ENCODE measurements around the gene PDK3.

PDK3 gene

DNA sequence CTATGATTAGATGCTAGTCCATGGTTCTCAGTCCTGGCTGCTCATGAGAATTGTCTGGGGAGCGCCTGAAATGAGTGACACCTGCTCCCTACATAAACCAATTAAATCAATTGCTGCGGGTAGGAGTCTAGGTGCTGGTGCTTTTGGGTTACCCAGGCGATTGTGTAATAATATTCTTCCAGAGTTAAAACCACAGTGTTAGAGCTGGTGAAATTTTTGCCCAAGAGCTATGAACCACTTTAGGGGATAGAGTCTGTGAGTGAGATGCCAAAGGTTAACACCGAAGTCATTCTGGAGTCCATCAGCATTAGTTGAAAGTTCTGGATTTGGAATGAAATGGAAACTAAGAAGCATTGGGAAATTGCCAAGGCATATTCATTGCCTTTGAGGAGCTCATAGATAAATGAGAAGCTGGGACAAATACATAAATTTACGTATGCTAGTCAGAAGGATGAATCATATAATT lies 15.3 kb downstream of the PDK3 start:
- DNase-seq (ENCODE audit: low read depth in 2 of 3, low spot score in 2 of 3): no peak

DNA sequence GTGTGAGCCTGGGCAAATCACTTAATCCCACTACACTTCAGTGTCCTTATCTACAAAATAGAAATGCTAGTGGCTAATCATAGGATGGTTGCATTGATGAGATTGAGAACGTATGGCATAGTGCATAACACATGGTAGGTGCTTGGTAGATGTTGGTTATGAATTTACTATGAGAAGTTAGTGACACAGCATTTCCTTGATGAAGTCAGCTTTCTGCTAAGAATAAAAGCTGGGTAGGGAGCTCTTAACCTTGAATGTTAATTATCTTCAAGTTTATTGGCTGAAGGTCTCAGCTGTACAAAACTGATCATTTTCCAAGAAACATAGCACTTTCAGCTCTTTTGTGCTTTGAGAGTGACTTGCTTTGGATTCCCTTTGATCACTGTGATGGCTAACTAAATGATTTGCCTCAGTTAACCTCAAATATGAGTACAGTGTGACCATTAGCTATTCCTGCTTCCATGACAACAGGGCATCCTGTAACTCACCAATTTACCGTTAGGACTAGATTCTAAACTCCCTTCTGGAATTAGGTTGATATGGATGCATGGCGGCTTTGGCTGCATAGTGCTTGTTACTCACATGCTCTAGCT lies 17.8 kb downstream of the PDK3 start:
- no peak for DNase-seq (ENCODE audit: low read depth in 2 of 3, low spot score in 2 of 3)

DNA sequence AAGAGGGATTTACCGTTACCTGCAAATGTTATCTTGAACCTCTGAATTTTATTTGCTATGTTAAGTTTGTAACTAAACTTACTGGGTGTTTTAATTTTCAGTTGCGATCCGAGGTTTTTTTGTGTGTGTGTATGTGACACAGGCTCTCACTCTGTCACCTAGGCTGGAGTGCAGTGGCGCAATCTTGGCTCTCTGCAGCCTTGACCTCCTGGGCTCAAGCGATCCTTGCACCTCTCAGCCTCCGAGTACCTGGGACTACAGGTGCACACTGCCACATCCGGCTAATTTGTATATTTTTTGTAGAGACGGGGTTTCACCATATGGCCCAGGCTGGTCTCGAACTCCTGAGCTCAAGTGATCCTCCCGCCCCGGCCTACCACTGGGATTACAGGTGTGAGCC lies 18.5 kb downstream of the PDK3 start:
- no peak for DNase-seq (ENCODE audit: low read depth in 2 of 3, low spot score in 2 of 3)

DNA sequence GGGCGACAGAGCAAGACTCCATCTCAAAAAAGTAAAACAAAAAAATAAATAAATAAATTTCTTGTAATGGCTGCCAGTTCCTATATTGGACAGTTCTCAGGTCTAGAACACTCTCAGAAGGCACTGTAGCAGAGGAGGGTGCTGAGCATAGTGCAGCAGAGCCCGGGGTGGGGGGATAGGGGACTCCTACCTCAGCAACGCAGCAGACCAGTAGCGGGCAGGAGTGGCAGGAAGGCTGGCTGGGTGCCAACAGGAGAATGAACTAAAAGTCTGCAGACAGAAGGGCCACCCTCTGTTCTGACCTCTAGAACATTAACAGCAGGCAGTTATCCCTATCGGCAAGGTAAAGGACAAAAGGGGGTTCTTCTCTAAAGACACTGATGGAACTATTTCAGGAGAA lies 20.2 kb downstream of the PDK3 start:
- no peak for DNase-seq (ENCODE audit: low read depth in 2 of 3, low spot score in 2 of 3)

DNA sequence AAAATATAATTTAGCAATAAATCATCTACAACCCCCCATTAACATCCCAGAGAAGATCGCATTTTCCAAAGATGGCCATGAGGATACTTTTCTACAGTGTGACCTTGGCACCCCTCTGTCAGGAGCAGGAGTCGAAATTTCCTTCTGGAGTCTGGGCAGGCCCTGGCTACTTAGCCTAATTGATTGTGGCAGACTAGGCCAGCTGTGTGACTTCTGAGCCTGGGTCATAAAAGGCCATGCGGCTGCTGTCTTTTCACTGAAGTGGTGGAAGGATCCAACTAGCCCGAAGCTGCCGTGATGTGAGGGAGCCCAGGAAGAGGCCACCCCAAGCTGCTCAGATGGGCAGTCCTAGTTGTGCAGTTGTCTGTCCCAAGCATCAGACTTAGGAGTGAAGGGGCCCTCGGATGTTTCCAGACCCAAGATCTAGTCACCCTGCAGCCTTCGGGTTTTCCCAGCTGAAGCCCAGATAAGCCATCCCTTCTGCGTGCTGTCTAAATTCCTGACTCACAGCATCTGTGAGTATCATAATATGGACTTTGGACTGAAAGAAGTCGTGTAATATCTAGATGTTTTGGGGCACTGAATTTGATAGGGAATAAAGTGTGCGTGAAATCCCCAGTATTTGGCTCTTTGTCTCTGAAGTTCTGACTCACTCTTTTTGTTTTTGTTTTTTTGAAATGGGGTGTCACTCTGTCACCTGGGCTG lies 21.0 kb downstream of the PDK3 start:
- no peak for DNase-seq (ENCODE audit: low read depth in 2 of 3, low spot score in 2 of 3)

DNA sequence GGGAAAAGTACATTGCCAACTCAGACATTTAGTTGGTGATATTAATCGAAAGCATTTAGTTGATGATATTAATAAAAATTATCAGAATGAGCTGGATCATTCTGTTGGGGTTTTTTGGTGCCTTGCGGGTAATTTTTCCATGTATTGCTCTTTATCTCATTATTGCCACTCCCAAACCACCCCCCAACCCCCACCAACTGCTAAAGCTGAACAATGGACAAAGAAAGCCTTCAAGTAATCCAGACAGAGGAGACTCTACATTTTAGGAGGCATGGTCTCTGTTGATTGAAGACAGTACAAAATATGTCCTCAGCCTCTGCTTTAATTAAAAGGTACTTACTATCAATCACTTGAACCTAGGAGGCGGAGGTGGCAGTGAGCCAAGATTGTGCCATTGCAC lies 22.5 kb downstream of the PDK3 start:
- DNase-seq (ENCODE audit: low read depth in 2 of 3, low spot score in 2 of 3): no peak

DNA sequence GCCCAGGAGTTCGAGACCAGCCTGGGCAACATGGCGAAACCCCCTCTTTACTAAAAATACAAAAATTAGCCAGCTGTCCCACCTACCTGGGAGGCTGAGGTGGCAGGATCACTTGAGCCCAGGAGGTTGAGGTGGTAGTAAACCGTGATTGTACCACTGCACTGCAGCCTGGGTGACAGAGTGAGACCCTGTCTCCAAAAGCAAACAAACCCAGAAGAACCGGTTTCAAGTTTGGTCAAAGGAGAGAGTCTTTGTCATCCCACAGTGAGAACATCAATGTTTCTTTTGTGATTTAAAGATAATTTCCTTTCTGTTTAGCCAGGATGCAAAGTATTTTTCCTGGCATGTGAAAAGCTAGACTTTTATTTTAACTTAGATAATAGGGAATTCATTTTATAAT lies 26.7 kb downstream of the PDK3 start:
- no peak for DNase-seq (ENCODE audit: low read depth in 2 of 3, low spot score in 2 of 3)

DNA sequence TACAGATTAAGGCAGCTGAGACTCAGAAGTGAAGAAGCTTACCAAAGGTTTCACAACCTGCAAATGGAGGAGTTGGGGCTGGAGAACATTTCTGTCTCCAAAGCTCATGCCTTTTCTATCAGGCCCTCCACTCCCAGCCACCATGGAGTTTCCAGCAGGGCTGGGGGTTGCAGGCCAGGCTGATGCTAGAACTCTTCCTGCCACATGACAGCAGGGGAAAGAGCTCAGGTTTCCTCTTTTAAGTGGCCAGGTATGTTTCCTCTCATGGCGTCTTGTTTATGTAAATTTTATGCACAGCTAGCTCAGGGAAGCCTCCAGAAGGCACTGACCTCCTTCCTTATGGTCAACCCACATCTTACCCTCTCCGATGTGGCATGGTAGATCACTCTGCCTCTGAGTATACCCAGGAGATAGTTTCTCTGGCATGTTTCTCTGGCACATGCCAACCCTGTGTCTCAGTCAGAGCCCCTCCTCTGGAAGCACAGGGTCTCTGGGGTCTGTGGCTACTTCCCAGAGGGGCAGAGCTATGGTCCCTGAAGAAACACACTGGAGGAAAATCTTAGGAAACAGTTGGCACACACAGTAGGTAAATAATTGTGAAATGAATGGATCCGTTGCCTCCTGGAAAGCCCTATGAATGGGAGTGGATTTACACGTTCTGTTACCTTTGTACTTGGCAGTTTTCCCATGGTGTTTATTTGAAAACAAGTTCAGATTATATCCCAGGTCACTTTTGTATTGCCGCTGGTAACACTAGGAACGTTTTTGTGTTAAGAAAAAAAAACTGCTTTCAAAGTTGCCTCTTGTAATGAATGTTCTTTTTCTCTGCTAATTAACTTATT lies 28.9 kb downstream of the PDK3 start:
- DNase-seq (ENCODE audit: low read depth in 2 of 3, low spot score in 2 of 3): no peak

DNA sequence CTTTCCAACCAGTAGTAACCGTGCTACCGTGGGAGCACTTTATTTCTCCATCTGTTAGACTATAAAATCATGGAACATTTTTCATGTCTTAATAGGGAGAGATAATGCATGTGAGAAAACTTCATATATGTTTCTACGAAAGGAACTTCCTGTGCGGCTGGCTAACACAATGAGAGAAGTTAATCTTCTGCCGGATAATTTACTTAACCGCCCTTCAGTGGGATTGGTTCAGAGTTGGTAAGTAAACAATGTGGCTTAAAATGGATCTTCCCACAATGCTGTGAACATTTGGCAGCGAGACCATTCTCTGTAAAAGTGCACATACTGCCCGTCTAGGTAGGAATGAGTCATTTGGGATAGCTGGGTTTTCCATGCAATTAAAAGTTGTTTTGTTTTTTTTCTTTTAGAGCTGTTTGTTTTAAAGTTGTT lies 29.6 kb downstream of the PDK3 start:
- DNase-seq (ENCODE audit: low read depth in 2 of 3, low spot score in 2 of 3): no peak

DNA sequence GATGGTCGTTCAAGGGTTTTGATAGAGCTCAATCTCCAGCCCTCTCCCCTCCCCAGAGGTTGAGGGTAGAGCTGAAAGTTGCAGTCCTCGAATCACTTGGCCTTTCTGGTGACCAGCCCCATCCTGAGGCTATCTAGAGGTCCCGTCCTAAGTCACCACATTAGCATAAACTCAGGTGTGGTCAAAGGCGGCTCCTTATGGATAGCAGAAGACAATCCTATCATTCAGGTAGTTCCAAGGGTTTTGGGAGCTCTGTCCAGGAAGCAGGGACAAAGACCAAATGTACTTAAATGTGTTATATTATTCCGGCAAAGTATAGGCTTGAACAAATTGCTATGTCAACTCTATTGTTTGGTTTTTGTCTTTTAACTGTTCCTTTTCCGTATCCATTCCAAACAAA lies 30.6 kb downstream of the PDK3 start:
- DNase-seq (ENCODE audit: low read depth in 2 of 3, low spot score in 2 of 3): no peak

DNA sequence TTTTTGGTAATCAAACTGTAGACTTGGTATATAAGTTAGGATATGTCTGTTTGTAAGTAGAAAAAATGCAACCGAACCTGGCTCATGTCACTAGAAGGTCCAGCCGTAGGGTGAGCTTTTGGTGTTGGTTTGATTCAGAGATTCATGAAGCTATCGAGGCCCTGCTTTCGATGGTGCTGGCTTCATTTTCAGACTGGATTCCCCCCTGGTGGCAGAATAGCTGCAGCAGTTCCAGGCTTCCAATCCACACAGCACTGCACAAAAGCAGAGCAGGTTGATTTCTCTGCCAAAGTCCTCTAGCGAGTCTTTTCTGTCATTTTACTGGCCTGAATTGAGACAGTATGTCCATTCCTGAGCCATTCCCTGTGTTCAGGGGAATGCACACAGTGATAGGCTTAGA lies 33.1 kb downstream of the PDK3 start:
- no peak for DNase-seq (ENCODE audit: low read depth in 2 of 3, low spot score in 2 of 3)

DNA sequence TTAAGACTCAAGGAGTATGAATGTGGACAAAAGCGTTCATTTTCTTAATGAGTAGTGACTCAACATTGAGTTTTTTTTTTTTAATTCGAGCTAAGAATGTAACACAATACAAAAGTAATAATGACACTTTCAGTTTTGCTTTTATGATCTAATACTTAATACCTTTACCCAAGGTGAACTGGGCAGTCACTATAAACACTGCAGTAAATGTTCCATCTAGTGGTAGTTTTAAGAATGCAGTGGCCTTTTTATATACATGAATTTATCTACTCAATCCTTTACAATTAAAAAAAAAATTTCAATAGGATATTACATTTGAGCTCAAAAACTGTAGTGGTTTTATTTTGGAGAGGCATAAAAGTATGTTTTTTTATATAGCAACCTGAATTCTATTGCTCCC lies 33.9 kb downstream of the PDK3 start:
- DNase-seq (ENCODE audit: low read depth in 2 of 3, low spot score in 2 of 3): no peak

DNA sequence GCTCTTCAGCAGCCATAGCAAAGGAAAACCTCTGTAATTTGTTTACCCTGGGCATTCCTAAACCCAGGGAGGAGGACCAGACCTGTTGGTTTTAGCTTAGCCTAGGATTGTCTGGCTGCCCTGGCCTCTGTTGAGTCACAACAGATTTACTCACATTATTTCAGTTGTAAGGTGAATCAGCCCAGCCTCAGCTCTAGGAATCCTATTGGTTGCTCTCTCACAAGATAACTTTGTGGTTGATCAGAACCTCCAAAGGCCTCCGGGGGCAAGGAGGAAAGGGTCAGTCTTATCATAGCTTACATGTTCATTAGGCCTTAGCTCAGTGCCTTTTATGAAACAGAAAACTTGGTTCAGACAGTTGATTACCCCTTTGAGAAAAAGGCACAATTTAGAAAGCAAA lies 41.0 kb downstream of the PDK3 start:
- peak in 1 of 3 experiments; percentile 3 for DNase-seq (ENCODE audit: low read depth in 2 of 3, low spot score in 2 of 3)

DNA sequence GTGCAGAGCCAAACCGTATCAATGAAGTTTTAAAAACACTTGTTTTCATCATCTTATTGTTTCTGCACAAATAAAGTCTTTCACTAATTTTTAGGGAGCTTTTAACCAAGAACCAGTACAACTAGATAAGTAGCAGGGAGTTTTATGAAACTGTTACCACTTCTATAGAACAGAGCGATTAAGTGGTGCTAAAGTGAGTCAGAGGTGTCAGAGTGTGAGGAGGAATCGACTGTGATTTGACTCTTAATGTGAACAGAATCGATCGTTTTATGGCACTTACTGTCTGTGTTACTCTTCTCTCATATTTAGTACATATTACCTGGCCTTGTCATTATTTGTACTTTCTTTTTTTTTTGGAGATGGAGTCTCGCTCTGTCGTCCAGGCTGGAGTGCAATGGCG lies 43.3 kb downstream of the PDK3 start:
- no peak for DNase-seq (ENCODE audit: low read depth in 2 of 3, low spot score in 2 of 3)

DNA sequence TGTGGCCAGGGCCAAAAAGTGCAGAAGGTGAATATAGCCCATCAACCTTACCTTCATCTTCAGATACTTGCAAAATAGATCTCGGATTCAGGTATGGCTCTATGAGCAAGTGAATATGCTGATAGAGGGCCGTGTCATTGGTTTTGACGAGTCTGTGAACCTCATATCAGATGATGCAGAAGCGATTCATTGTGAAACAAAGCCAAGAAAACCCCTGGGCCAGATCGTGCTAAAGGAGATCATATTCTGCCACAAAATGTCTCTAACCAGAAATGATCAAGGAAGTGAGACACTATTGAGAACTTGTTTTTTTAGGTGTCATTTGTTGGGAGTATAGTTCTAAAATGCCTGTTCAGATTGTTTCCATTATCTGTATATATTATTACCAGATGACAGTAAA lies 48.3 kb downstream of the PDK3 start:
- peak in 1 of 3 experiments; percentile 3 for DNase-seq (ENCODE audit: low read depth in 2 of 3, low spot score in 2 of 3)

DNA sequence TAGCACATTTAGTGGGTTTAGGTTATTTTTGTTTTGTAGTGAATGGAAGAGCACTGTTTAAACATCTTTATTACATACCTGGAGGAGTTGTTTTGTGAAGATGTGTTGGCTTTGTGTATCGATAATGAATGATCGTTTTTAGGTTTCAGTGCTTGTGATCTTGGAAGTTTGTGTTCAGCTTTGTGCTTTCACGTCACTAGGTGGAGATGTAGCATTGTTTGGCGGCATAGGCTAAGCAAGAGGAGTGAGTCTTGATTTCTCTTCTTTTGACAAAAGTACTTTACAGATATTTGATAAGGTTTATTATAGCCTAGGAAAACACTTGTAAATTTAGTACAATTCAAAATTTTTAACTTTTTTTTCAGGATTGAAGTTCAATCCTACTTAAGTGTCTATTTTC lies 50.4 kb downstream of the PDK3 start:
- no peak for DNase-seq (ENCODE audit: low read depth in 2 of 3, low spot score in 2 of 3)

DNA sequence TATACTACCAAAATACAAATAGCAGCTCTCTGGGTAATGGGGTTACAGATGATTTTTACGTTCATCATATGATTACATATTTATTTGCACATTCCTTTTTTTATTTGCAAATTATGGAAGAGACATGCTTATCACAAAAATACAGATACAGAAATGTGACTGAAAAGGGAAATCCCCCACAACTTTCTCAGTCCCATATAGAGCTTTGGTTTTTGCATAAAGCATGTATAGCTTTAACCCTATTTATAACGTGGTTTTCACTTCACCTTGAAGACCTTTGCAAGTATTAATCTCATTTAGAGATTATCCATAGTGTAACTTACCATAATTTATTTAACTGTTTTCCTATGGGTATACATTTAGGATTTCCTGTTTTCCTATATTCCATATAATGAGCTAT lies 55.4 kb downstream of the PDK3 start:
- DNase-seq (ENCODE audit: low read depth in 2 of 3, low spot score in 2 of 3): no peak

DNA sequence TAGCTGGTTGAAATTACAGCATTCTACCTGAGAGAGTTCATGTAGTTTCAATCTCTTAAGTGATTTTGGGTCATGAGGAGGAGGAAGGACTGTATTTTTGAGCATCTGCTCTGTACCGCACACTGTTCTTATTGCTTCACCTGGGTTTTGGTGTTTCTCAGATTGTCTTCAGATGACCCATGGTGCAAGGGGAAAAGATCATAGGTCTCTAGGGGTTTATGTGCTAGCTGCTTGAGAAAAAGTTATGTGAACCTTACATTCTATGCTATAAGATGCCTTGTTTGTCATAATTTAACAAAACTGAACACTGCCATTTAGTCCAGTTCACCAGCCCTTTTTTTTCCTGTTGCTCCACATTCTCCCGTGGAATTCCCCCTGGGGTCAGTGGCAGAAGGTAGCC lies 60.4 kb downstream of the PDK3 start:
- DNase-seq (ENCODE audit: low read depth in 2 of 3, low spot score in 2 of 3): no peak

DNA sequence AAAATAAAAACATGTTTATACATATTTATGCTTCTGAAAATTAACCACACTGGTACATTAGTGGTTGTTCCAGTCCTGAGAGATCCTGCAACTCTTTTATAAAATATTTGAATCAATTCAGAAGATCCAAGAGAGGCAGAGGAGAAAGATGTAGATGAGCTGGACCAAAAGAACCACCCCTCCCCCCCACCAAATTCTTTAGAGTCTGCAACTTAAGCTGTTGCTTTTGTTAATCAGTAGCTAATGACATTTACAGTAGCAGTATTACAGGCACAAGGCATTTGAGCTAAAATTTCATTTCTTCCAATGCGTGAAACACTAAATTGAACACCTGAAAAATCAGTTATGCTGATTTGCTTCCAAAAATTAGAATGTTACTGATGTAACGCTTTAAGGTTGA lies 61.5 kb downstream of the PDK3 start:
- DNase-seq (ENCODE audit: low read depth in 2 of 3, low spot score in 2 of 3): no peak

DNA sequence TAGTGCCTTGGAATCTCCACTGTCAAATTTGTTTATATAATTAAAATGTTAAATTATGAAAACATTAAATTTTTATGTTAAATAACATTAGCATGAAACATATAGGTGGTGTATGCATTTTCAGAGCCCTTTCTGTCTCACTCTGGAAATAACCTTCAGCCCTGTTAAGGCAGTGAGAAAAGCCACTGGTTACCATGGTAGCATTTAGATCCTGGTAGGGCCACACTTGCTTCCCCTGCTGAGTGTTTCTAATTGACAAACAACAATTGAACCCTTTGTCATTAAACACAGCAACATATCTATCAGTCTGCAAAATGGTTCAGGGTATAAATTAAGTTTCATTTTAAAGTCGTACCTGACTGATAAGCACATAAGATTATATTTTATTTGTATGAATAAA lies 63.5 kb downstream of the PDK3 start:
- DNase-seq (ENCODE audit: low read depth in 2 of 3, low spot score in 2 of 3): no peak

DNA sequence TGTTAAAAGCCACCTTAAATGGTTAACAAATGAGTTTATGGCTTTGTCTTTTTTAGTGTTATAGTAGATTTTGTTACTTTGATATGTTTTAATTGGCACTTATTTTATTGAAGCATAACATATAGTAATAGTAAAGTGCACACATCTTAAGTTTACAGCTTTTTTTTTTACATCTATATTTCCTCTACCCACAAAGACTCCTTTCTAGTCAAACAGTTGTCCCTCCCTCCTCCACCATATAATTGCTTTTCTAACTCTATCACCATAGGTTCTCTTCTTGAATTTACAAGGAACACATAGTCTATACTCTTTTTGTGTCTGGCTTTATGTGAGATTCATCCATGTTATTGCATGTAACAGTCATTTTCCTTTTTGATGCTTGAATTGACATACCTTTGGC lies 71.5 kb downstream of the PDK3 start:
- DNase-seq (ENCODE audit: low read depth in 2 of 3, low spot score in 2 of 3): no peak

DNA sequence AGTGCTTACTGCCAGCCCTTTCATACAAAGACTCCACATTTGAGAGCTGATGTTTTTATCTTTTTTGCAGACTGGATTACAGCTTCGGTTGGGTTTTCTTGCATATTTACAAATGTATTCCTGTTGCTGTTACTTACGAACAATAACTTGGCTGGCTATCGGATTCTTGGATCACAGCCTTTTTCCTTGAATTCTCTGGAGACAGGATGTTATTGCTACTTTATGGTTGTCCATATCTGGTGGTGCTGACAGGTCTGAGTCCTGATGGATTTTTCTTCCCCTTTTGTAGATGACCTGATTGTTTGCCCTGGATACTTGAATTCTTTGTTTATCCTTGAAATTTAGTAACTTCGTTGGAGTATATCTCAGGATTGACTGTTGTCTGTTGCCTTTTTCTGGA lies 77.7 kb downstream of the PDK3 start:
- DNase-seq (ENCODE audit: low read depth in 2 of 3, low spot score in 2 of 3): no peak
